SHP77 treated with DMSO at 0.1 percent for 48 hours (cell line): ENCODE results near the gene IFT81.
A peak's percentile ranks its signal among the peaks of the same experiment; 100 is the strongest.
"Not testable (repeated sequence)": the region's sequence is repeated elsewhere in the genome, so short reads cannot be mapped to it uniquely, and the experiment has no call there.

Source experiments
- DNase-seq: peaks from one replicate; lab custom pipeline; 2025; lab: John Stamatoyannopoulos, UW

The IFT81 gene

DNA sequence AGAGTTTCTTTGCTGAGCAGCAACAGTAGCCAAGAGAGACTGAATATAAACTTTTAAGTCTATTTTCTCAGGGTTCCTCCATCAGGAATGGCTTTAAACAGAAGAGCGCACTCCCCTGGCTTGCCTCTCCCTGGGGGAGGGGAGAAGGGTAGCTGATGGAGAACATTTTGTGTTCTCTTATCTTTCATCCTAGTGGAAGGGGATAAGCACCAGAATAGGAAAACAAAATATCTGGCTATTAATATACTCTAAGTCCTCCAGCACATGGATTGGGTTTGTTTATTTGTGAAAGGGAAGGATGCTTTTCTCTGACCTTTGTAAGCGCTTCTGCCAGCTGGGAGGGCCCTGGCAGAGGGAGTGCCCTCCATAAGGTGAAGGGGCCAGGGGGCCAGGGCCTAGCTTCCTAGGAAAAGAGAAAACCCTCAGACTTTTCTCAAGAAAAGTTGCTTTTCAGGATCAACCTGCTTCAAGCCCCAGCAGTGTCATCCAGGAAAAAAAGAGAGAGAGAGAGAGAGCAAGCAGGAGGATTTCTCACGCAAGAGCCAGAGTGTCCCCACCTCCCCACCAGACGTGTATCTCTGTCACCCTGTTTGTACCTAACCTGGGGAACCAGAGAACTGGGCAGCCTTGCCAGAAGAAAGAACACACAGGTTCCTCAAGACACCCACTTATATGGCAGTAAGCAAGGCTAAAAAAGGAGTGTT, 122.6 kb downstream of the IFT81 start:
- no peak for DNase-seq

DNA sequence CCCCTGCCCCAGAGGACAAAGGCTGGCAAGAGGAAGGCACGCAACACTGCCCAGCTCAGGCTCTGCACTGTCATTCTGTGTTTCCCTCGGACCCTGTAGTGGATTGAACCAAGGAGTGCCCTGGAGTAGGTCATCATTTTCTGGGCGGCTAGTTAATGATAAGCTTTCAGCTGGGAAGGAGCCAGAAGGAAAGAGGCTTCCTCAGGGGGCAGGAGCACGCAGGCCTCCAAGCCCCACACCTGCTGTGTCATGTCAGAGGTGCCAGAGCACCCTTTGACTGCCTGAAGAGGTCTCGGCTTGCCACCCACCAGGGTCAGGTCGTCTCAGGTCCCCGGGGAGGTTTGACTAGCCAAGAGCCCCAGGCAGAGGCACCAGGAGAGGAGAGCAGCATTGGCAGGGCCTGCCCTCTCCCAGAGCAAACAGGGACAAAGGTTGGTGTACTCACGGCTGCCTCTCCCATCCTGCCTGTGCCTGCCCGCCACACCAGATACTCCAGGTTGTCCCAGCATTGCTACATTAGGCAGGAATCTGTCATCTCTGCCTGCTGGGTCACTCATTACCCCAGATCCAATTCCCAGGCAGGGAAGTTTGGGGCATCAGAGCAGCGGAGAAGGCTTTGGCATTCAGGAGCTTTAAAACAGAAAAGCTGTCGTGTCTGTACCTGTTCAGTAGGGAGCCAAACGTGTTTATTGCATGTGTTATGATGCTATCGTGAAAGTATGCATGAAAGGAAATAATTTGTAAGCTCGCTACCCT, 123.4 kb downstream of the IFT81 start:
- DNase-seq = no peak

DNA sequence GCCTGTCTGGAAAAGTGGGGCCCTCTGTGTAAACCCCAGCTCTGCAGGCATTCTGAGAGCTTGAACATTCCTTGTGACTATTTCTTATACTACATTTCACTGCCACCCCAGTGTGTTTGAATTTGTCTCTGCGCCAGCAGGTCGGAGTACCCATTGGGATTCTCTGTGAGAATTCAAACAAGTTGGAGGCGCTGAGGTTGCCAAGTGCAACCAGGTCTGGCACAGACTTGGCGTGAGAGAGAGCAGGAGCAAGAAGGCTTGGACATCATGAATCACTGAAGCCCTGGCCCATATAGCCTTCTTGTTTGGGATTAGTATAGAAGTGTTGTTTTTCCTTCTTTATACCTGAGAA, 123.9 kb downstream of the IFT81 start:
- DNase-seq = no peak

DNA sequence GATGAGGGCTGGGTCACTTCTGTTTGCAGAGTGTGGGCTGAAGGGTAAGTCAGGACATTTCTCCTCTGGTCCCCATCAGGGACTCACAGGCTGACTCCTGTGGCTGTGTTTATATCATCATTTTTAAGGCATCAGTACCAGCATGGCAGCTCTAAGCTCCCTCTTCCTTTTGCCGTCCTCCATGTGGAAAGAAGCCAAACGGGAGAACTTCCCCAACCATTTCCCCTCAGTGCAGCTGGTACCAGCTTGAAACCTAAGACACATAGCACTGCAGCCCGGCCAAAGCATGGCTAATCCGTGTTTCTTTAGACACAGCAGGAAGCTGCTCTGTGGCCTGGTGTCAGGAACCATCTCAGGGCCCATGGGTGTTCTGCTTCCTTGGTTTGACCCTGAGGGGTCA, 124.9 kb downstream of the IFT81 start:
- DNase-seq = no peak

DNA sequence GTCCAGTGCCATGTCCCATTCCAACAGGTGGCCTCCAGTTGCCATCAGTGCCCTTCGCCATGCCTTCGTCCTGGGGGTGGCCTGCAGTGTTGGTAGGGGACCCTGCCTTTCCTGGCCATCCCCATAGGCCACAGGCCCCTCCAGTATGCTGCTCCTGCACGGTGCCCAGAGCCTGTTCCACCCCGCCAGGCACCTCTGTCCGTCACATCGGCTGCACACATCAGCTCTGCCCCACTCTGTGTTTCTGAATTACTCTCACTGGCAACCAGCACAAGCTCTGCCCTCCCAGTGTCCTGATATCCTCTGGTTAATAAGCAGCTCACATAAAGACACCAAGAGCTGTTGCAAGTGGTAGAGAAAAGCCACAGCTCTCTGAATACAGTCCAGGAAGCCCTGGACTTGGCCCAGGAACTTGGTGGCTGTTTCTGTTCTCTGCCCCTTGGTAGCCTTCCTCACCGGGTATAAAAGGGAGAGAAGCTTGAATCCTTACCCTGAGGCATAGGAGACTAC, 125.6 kb downstream of the IFT81 start:
- DNase-seq = no peak

DNA sequence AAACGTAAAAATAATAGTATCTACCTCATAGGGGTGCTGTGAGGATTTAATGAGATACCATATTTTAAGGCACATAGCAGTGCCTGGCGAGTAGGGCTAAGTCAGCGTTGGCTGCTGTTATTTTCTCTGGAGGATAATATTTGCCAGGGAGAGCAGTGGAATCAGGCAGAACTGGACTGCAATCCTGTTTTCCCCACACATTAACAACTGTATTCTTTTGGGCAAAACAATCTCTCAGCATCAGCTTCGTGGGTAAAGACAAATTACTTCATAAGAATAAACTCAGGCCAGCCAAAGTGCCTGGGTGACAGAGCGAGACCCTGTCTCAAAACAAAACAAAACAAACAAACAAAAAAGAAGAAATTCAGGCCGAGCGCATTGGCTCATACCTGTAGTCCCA, 127.2 kb downstream of the IFT81 start:
- no peak for DNase-seq

DNA sequence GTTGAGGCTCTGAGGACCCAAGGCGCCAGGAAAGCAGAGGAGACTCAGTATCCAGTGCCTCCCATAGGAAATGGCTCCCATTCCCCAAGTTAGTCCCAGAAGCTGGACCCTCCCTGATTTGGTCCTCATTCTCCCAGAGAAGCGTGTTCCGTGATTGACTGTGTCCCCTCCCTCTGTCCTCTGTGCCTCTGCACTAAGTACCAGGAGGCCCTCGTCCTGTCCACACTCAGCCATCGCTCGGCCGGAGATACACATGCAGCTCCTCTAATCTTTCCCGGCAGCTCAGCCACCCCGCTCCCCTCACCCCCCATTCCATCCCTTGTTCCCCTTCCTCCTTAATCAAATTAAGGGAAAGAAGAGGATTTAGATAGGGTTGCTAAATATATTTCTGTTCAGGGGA, 128.6 kb downstream of the IFT81 start:
- DNase-seq = no peak

DNA sequence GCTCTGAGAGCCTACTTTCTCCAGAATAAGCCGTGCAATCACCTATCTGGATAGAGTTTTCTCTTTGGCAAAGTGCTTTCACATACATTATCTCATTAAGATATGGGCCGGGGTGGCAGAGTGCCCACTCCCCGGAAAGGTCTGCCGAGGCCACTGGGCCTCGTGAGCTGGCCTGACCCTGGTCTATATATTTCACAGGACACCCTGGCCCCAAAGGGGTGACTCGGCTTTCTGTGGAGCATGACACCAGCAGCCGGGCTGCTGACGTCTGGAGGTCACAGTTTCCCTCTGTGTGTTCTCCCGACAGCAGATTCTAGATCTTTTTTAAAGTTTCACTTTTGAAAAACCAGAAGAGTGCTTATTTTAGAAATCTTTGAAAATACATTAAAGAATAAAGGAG, 129.0 kb downstream of the IFT81 start:
- no peak for DNase-seq

DNA sequence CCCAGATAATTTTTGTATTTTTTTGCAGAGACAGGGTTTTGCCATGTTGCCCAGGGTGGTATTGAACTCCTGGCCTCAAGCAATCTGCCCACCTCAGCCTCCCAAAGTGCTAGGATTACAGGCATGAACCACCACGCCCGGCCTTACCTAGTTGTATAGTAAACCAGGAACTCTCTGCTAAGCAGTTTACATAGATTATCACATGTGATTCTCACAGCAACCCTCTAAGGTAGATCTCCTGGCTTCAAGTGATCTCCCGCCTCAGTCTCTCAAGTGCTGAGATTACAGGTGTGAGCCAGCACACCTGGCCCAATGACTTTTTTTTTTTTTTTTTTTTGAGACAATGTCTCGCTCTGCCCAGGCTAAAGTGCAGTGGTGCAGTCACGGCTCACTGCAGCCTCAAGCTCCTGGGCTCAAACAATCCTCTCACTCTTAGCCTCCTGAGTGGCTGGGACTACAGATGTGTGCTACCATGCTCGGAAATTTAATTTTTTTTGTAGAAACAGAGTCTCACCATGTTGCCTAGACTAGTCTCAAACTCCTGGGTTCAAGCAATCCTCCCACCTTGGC, 130.9 kb downstream of the IFT81 start:
- DNase-seq = no peak

DNA sequence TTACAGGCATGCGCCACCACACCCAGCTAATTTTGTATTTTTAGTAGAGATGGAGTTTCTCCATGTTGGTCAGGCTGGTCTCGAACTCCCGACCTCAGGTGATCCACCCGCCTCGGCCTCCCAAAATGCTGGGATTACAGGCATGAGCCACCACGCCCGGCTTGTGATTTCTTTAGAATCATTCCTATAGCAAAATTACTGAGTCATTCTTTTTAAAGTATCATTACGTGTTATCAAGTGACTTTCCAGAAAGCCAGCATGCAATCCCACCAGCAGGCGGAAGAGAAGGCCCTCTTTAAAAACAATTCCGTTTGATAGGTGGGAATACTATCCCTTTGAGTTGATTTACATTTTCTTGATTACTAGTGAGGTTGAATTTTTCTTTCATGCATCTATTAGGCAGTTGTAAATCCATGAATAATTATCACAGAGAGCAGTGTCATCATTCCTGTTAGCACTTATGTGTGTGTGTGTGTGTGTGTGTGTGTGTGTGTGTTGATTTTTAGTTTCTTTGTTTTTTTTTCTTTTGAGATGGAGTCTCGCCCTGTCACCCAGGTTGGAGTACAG, 131.8 kb downstream of the IFT81 start:
- DNase-seq = not testable (repeated sequence)

DNA sequence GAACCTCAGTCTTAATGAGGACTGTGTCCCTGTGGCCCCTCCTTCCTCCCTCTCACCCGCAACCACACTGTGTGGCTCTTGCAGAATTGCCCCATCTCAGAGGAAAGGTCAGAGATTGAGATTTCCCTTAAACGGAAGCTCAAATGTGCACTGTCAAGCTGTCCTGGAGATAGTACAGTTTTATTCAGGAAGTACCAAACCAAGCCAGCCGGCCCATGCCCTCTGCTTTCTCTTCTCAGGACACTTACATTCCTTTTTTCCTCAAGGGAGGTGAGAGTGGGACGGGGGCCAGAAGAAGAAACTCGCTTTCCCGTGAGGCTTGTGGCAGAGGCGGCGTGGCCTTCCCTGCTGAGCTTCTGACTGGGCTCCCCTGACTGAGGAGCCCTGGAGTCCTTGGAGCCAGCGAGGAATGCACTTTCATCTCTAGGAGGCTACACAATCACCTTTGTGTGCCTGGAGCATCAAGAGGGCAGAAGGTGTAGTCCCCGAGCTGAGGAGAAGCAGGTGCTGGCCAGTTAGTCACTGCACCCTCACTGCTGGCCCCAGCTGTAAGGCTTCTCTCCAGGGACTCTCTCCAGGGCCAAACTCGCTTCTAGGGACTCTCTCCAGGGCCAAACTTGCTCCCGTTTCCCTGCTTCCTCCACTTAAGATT, 132.7 kb downstream of the IFT81 start:
- DNase-seq = no peak

DNA sequence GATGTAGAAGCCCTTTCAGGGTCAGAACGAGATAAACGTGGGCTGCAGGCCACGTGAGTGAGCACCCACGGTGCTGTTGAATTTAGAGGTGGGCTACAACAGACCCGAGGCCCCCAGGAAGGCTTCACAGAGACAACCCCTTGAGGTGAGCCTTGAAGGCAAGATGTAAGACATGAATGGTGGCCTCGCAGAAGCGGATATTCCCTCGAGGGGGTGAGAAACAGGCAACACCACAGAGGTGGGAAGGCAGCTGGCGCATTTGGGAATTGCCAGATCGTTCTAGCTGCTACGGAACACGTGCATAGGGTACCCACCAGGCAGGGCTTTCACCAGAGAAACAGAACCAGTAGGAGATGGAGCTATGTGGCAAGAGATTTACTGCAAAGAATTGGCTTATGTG, 134.3 kb downstream of the IFT81 start:
- DNase-seq = no peak

DNA sequence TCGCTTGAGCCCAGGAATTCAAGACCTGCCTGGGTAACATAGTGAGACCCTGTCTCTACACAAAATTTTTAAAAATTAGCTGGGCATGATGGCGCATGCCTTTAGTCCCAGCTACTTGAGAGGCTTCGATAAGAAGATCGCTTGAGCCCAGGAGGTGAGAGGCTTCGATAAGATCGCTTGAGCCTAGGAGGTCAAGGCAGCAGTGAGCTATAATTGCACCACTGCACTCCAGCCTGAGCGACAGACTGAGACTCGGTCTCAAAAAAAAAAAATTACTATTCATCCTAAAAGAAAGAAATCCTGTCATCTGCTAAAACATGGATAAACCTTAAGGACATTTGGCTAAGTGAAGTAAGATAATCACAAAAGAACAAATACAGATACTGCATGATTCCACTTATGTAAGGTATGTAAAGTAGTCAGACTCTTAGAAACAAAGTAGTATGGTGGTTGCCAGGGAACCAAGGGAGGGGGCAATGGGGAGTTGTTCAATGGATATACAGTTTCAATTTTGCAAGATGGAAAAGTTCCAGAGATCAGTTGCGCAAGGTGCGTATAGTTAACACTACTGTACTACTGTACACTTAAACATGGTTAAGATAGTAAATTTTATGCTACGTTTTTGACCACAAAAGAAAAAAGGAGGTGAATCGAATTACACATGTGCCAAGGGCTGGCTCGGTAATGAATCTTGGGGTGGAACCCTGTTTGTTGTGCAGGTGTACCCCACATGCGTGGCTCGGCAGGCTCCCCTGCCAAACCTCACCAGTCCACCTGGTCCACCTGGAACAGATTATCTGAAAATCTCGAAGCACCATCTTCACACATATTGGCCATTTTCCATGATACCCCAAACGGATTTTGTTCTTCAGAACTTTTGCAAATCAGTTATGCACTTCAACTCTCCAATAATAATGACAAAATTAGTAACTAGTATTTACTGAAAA, 138.6 kb downstream of the IFT81 start:
- DNase-seq = no peak

DNA sequence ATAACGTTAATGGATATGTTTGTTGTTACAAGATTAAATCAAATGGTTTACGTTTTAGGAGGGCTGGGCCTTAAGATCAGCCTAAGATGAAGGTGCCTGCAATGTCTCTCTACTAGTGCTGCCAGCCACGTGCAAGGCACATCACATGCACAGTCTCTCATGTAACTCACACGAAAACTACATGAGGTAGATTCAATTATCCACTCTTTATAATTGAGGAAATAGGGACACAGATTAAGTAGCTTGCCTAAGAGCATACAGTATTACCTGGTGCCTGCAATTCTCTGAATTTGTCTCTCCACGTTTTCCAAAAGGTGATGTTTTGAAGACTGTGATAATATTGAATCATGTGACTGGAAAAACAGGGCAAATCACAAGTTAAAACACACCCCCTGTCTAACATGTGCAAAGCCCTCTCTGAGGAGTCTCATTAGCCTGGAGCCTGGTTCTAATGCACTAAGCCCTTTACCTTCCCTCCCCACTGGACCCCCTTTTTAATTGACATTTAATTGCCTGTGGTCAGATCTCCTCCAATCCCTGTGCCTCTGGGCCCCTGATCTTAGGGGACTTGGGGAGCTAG, 142.3 kb downstream of the IFT81 start:
- DNase-seq = no peak

DNA sequence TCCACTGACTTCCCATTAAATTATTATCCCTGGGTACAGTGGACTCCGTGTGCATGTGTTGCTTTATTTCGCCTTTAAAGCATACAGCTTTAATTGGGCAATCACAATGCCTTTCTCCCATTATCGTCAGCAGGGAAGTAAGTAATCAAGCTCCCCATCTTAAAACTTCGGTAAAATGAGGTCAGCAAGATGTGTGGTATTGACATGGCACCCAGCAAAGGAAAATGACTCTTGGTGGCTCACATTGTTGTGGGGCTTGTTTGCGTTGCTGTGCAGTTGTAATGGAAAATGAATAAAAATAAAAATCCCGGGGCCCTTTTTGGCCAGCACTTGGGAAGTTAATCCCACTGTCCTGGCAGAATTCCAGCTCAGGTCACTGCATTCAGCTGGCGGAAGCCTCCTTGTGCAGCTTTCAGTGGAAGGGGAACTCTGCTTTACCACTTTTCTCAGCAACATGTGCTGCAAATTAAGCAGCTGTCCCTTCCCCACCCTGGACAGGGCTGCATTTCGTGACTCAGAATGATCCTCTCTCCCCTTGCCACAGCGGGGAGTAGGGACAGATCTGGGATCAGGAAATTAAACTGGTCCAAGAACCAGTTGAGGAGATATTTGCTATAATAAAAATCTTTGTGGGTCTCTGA, 142.9 kb downstream of the IFT81 start:
- peak; percentile 26 for DNase-seq
